EH (cell line): ENCODE data around the gene WDR37.

Experiments
- DNase-seq: peaks from one replicate; pipeline ENCODE4 v3.0.0-alpha.2; 2015; ENCODE audit warnings: low read depth

Gene WDR37

GRCh38 chr10:1127629-1128028, 71.4 kb downstream of the WDR37 start:
- no peak for DNase-seq

GRCh38 chr10:1128115-1128514, 71.9 kb downstream of the WDR37 start:
- no peak for DNase-seq

- no peak for DNase-seq
Measured at GRCh38 chr10:1128649-1129048, 72.5 kb downstream of the WDR37 start.

DNA sequence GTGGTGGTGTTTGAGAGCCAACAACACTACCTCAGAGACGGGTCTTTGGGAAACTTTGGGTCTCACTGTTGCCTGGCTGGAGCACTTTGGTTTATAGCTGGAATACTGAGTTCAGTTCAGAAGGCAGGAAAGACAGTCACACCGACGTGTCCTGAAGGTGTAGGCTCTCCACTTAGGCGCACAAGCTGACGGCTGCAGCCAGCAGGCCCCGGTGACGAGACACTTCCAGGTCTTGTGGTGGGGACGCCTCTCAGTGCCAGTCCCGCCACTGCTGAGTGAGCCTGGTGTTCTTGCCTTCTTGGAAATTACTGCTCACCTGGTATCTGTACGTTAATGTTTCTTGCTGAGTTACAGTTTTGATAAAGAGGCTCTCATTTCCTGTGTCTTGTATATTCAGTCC, 74.0 kb downstream of the WDR37 start:
- DNase-seq = no peak

DNA sequence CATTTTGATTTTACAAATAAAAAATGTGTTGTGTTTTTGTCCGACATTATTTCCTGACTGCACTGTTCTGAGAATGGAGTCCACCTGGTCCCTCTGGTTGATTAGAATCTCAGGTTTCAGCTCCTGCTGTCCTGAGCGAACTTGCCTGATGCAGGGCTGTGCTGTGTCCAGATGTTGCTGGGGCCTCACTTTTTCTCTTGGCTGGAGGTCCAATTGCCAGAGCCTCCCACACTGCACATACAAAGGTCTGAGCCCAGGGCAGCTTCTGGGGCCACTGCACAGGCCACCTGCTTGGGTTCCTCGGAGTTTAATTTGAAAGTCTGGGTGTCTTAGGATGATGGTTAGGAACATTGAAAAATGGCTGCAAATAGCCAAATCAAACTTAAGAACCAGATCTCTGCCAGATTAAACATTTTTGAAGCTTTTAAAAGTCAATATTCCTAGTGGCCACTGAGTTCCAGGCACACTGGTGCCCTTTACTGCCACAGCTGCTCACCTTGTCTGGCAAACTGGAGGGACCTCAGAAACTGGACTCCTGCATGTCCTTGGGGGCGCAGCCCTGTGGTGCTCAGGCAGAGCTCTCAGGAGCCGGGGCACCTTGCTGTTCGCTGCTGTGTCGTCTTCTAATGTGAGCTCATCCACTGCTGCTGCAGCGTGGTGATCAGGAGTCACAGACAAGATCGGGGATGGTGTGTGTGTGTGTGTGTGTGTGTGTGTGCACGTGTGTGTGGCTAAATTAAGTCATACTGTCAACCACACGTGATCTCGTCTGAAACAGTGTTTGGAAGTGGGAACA, 75.0 kb downstream of the WDR37 start:
- no peak for DNase-seq

DNA sequence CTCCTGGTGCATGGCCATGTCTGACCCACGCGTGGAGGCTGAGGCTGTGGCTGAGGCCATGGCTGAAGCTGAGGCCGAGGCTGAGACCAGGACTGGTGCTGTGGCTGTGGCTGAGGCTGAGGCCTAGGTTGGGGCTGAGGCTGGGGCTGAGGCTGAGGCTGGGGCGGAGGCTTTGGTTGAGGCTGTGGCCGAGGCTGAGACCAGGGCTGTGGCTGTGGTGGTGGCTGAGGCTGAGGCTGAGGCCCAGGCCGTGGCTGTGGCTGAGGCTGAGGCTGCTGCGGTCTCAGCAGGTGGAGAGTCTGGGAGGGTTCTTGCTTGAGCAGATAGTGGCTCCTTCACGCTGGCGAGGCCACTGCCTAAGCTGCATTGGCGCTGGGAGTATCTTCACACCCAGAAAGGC, 76.4 kb downstream of the WDR37 start:
- no peak for DNase-seq

DNA sequence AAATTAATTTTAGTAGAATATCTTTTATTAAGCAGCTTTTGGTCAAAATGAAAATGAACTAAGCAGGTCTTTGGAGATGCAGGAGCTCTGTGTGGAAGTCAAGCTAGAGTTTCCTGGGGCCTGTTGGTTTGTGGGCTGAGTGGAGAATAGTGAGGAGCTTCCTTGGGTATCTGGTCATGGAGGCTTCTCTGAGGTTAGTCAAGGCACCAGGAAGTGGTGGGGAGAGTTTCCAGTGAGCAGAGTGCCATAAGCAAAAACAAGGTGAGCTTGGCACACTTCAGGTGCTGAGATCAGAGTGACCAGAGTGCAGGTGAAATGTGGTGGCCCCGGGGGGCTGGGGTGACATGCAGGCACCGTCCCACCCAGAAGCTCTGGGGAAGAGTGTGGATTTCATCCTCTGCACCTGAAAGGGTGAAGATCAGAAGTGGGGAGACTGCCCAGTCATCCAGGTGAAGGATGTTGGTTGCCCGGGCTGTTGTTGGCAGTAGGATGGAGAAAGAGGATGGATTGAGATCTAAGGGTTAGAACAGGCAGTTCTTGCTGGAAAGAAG, 77.4 kb downstream of the WDR37 start:
- DNase-seq = no peak

- no peak for DNase-seq
Measured at GRCh38 chr10:1134156-1134555, 78.0 kb downstream of the WDR37 start.

DNA sequence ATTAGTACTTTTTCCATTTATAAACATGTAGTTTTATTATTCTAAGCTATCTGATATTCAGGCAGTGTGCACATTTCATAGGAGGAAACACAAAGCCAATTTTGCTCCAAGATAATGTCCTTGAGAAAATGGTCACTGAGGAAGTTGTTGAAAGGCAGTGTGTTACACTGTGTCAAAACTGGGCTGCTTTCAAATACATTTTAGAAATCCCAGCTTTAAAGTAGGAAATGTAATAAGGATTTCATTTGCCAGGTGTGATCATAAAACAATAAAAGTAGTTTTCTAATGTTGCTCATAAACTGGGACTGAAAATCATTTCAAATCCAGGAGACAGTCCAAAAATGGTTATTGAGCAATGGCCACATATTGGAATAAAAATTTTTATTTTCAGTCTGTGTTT, 80.1 kb downstream of the WDR37 start:
- no peak for DNase-seq

DNA sequence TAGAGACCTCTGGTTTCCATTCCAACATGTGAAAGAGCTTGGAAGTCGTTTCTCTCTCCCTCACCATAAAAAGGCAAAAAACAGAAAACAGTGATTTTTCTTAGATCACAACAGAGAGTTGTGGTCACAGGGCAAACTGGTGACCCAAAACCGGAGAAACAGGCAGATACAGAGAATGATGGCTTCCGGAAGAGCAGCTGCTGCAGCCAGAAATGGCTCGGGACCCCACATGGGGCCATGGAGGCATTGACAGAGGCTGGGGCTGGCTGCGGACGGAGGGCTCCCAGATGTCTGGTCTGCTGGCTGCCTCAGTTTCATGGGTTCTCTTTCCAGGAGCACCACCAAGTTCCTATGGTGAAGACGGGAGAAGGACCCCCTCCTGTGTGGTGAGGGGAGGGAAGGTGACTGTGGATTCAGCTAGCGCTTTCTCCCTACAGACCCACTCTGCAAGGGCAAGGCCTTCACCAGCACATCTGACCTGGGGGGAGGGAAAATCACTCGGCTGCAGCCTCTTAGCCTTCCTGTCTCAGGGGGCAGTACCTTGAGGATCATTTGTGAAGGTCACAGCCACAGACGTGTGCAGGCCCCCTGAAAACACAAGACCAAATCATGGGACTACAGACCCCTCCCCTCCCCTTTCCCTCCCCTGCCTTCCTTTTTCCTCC, 81.4 kb downstream of the WDR37 start:
- DNase-seq = no peak

GRCh38 chr10:1138529-1138928, 82.3 kb downstream of the WDR37 start:
- DNase-seq = no peak

DNA sequence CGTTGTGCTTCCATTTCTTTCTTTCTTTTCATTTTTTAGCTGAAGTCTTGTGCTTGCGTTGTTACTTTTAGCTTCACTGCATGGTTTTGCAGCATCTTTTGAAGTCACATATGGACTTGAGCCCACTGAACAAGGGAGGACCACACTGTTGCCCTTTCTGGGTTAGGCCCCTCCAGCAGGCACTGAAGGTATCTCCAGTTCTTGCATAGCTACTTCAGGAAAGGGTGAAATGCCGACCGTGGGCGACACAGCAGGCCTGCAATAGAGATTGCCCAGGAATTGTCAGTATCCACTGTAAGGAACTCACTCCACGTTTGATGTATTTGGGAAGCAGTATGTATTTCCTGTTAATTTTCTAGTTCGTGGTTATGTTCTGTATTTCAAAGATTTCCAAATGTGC, 85.1 kb downstream of the WDR37 start:
- DNase-seq = no peak

DNA sequence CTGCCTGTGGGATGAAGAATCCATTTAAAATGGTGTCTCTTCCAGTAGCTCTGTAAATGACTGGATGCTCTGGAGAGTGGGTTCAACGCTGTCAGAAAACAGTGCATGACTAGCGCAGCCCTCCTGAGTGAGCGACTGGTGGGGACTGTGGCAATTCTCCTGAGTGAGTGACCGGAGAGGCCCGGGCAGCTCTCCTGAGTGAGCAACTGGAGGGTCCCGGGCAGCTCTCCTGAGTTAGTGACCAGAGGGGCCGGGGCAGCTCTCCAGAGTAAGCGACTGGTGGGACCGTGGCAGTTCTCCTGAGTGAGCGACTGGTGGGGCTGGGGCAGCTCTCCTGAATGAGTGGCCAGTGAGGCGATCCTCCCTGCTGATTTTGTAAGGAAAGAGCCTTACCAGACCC, 85.5 kb downstream of the WDR37 start:
- no peak for DNase-seq

GRCh38 chr10:1142596-1142995, 86.4 kb downstream of the WDR37 start:
- no peak for DNase-seq

DNA sequence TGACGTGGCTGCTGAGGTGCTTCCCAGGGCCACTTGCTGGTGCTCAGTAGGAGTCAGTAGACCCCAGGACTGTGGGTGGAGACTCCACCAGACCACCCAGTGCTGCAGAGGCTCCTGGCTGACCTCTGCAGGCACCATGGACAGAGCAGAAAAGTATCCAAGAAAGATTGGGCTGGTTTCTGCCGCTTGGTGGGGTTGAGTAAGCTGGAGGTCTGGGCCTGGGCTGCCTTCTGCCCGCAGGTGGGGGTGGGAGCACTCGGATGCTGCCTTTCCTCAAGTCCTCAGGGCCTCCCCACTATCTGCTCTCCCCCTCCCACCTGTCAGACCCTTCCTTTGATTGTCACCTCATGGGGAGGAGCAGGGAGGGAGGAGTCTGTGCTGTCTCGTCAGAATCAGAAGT, 91.6 kb downstream of the WDR37 start:
- DNase-seq = no peak

DNA sequence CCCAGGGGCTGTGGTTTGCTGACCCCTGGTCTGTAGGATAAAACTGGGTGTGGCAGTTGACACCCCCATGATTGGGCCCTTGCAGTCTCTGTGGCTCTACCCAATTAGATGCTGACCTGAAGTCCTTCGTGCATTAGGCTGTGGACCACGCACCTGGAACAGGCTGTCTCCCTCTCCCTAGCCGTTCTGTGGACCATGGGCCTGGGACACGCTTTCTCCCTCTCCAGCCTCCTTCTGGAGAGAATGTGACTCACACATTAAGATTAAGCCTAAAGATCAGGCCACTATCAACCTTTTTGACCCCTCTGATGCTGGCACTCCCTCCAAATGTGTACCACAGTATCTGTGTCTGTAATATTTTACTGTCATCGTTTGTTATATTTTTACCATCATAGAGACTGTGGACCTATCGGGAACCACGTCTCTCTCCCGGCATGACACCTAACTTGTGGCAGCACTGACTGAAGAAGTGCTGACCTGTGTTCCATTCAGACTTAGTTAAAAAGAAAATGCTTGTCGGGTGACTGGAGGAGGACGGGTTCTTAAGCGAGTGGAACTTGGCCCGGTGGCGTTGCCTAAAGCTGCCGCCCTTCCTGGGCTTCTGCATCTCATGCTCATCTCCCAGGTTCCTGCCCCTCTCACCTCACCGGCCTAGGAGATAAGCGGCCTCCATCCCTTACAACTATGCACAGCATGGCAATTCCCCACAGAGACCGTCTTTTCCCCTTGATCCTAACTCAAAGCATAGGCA, 92.8 kb downstream of the WDR37 start:
- no peak for DNase-seq

GRCh38 chr10:1149793-1150637, 93.8 kb downstream of the WDR37 start:
- no peak for DNase-seq

GRCh38 chr10:1150638-1150955, 94.4 kb downstream of the WDR37 start:
- DNase-seq = no peak

DNA sequence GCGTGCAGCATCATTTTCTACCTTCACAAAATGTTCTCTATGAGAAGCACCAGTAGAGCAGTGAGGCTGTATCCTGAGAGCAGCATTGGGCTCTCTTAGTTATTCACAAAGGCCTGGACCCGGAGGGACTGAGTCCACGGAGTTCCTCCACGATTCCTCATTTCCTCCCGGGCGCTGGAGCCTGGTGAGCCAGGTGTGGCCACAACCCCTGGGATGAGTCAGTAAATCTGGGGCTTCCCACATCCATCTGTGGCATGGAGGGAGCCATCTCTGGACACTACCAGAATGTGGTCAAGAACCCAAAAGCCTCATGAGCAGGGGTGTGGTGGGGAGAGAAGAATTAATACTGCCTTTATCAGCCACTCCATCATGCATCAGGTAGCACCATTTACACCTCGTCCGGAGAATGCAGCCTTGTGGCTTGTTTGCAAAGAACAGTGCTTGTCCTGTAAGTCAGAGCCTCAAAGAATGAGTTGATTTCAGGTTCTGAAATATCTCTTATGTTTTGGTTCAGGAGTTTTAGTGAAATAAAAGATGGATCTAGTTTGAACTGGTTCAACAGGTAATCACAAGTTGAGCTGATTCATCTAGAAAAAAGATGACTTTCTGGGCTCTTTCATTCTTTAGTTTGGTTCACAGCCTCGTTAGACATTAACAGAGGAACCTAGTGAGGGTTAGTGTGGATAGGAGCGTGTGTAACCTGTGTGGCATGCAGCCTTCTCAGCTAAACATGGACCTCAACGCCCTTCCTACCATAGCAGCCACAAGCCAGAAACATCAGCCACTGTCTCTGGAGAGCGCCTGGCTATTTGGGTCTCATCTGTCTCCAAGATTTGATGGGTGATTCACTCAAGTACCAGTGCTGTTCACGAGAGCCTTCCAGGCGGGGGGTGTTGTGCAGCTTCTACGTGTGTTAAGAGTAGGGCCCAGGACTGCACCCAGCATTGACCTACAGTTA, 95.2 kb downstream of the WDR37 start:
- DNase-seq = no peak

GRCh38 chr10:1152386-1153250, 96.4 kb downstream of the WDR37 start:
- no peak for DNase-seq
